Activated naive CD8-positive, alpha-beta T cell treated with anti-CD3 and anti-CD28 coated beads, Interleukin-2, amount 50 U/mL, for 24 hours (primary cell): ENCODE results near the gene MYL3.
A peak's percentile ranks its signal among the peaks of the same experiment; 100 is the strongest.

Experiments
- ATAC-seq: fragments of 150-1000 bp; cut with Tn5 transposase; one replicate; pipeline ENCODE4 v1.10.0; 2021
- DNase-seq: peaks from one replicate; pipeline ENCODE4 v3.0.0; 2021
- H3K27ac Mint-ChIP-seq: one replicate; pipeline ENCODE4 v1.8.0; 2021; ENCODE audit warnings: mild to moderate bottlenecking, mixed read lengths
- H3K27me3 Mint-ChIP-seq: one replicate; pipeline ENCODE4 v1.8.0; 2021; ENCODE audit warnings: mixed read lengths
- H3K36me3 Mint-ChIP-seq: one replicate; pipeline ENCODE4 v1.8.0; 2021; ENCODE audit warnings: low read depth, mixed read lengths
- H3K4me1 Mint-ChIP-seq: one replicate; pipeline ENCODE4 v1.8.0; 2021; ENCODE audit warnings: mixed read lengths
- H3K4me3 Mint-ChIP-seq: one replicate; pipeline ENCODE4 v1.8.0; 2021; ENCODE audit warnings: mild to moderate bottlenecking, moderate library complexity, mixed read lengths
- H3K9me3 Mint-ChIP-seq: one replicate; pipeline ENCODE4 v1.8.0; 2021; ENCODE audit warnings: mixed read lengths

MYL3 gene

DNA sequence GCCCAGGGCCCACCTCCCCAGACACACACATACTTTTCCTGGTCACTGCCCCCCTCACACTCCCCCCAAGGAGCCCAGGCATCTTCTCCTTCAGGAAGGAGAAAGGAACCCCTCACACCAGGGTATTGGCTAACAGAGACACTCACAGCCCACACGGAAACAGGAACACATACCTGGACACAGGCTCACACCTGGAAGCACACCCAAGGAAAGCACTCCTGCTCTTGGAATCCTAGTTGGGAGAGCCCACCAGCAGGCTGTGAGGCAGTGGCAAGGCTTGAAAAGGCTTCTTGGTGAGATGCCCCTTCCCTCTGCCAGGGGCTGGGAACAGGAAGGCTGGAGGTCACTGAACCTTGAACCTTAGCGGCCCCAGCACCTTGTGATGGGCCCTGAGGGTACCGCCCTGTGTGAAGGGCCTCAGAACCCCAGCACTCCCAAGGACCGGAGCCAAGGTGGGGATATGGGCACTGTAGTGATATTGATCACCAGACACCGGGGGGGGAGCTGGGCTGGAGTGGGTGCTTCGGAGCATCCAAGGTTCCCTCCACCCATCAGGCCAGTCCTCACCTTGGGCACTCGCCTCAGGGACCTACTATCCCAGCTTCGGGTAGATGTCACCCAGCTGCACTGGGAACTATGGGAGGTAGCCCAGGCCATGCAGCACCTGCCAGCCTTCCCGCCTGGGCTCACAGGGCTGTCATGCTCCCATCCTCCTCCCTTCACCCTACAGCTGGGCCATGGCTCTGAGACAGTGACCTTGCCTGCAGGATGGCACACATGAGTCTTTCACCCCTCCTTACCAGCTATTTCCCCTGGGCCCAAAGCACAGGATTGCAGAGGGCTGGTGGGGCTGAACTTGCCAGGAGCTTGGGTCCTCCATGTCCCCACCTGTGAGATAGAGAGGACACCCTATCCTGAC, 16.4 kb downstream of the MYL3 start:
- DNase-seq (no peak), ATAC-seq (no peak)
- no peak overlapping the region for H3K4me3 Mint-ChIP-seq
- no peaks in the 10 kb centered on the region for H3K27me3 Mint-ChIP-seq
- peaks cover 18% of the 10 kb centered on the region for H3K9me3 Mint-ChIP-seq
- H3K4me1 Mint-ChIP-seq: peaks cover 7% of the 10 kb centered on the region
- H3K27ac Mint-ChIP-seq: no peak overlapping the region
- H3K36me3 Mint-ChIP-seq: no peaks in the 10 kb centered on the region

DNA sequence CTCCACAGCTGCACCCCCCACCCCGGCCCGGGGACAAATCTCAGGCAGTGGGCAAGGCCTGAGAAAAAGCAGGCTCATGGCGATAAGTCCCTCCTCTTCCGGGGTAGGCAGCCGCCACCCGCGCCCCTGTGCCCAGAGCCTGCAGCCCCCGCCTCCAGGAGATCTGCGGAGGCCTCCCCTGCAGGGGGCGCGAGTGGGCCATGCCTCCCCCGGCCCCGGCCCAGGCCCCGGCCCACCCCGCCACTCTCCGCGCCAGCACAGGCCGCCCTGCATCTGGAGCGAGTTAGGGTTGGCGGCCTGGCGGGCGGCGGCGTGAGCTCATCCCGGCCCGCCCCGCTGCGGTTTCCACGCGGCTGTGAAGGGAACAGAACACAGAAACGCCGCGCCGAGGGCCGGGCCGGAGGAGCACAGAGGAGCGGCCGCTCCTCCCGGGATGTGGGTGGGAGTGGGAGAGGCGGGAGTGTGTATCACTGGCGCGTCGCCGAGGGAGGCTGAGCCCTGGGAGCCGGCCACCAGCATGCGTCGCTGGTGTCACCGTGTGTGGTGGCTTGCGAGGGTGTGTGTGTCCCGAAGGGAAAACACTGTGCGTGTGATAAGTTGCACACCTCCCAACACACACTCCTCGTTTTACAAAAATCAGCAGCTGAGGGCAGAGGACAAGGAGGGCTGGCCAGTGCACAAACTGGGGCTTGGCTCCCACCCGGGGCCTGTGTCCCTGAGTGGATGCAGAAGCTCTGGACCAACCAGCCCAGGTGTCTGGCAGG, 17.2 kb downstream of the MYL3 start:
- peak overlapping the region; percentile 42 for H3K4me3 Mint-ChIP-seq
- DNase-seq: peak; percentile 73
- H3K27ac Mint-ChIP-seq: no peak overlapping the region
- peaks cover 25% of the 10 kb centered on the region for H3K9me3 Mint-ChIP-seq
- H3K27me3 Mint-ChIP-seq: no peaks in the 10 kb centered on the region
- ATAC-seq: peak; percentile 86
- peaks cover 7% of the 10 kb centered on the region for H3K4me1 Mint-ChIP-seq
- H3K36me3 Mint-ChIP-seq: no peaks in the 10 kb centered on the region

DNA sequence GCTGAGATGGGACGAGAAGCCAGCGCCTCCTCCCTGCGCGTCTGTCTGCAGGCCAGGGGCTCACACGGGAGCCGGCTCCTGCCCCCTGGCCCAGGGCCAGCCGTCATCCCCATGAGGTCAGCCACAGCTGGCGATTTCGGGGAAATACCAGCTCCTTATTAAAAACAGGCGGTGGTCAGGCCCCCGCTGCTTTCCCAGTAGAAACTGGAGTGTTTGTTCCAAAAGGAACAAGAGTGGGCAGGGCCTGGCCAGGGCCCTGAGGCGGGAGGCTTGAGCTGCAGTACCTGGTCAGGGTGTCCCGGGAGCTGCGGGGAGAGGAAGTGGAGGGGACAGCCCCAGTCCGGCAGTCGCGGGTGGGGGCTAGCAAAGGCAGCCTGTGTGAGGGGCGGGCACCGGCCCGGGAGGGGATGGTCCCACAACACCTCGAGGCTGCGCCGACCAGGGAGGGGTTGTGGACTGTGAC, 17.8 kb downstream of the MYL3 start:
- Mint-ChIP-seq H3K36me3 (no peaks in the 10 kb centered on the region), H3K4me1 (peaks cover 7% of the 10 kb centered on the region), H3K27ac (peak overlapping the region; percentile 46), H3K4me3 (peak overlapping the region; percentile 66), H3K27me3 (no peaks in the 10 kb centered on the region), H3K9me3 (peaks cover 32% of the 10 kb centered on the region)
- DNase-seq: no peak
- peak; percentile 38 for ATAC-seq

DNA sequence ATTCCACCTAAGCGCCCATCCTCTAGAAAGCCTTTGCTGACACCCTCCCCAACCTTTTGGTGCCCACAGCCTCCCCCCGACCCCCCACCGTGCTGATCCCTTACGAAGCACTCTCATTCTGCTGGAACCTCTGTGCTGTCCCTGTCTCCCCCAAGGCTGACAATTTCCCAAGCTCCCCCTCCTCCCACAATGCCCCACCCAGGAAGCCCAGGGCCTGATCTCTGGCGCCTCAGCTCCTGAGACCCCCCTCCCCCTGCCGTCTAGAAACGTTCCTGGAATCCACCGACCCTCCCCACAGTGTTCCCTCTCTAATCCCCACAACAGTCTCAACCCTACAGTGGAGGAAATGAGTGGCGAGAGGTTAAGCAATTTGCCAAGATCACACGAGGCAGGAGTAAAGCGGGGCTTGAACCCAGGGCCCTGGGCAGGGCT, 18.3 kb downstream of the MYL3 start:
- H3K9me3 Mint-ChIP-seq: peaks cover 34% of the 10 kb centered on the region
- H3K27ac Mint-ChIP-seq: no peak overlapping the region
- no peaks in the 10 kb centered on the region for H3K36me3 Mint-ChIP-seq
- ATAC-seq: no peak
- DNase-seq: no peak
- H3K4me3 Mint-ChIP-seq: peak overlapping the region; percentile 66
- H3K27me3 Mint-ChIP-seq: no peaks in the 10 kb centered on the region
- peaks cover 7% of the 10 kb centered on the region for H3K4me1 Mint-ChIP-seq

DNA sequence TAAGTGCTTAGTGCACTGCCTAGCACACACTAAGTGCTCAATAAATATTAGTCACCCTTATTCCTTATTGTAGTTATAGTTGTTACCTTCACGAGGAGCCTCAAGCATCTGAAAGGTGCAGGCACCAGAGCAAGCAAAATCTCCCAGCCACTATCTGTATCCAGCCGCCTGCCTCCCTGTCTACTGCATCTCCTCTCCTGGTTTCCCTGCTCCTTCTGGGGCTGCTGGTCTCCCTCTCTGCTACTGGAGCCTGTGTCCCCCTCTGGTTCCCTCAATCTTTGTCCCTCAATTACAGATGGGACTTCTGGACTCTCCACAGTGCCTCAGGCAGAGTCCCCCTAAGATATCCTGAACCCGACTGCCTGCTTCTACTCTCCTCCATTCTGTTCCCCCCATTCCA, 18.8 kb downstream of the MYL3 start:
- Mint-ChIP-seq H3K4me1 (peaks cover 7% of the 10 kb centered on the region), H3K4me3 (no peak overlapping the region), H3K27me3 (no peaks in the 10 kb centered on the region), H3K27ac (no peak overlapping the region), H3K36me3 (peaks cover 1% of the 10 kb centered on the region), H3K9me3 (peaks cover 36% of the 10 kb centered on the region)
- ATAC-seq (no peak), DNase-seq (no peak)

DNA sequence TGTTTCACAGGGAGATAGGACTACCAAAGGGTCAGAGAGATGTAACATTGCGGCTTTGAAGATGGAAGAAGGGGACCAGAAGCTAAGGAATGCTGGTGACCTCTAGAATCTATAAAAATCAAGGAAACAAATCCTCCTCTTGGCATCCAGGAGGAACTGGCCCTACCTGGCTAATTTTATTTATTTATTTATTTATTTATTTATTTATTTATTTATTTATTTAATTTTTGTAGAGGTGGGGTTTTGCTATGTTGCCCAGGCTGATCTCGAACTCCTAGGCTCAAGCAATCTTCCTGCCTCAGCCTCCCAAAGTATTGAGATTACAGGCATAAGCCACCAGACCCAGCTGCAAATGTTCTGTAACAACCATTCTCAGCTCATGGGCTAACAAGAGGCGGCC, 19.7 kb downstream of the MYL3 start:
- Mint-ChIP-seq H3K4me3 (no peak overlapping the region), H3K27ac (no peak overlapping the region), H3K4me1 (peaks cover 7% of the 10 kb centered on the region)

DNA sequence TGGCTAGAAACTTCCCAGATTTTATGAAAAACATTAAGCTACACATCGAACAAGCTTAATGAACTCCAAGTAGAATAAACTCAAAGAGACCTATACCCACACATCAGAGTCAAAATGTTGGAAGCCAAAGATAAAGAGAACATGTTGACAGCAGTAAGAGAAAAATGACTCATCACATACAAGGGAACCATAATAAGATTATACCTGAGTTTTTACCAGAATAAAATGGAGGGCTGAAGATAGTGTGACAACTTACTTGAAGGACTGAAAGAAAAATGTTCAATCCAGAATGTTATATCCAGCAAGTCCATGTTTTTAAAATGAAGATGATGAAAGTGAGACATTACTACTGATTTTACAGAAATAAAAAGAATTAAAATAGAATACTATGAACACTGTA, 22.8 kb downstream of the MYL3 start:
- DNase-seq (no peak), ATAC-seq (no peak)
- Mint-ChIP-seq H3K4me1 (peaks cover 5% of the 10 kb centered on the region), H3K36me3 (peaks cover 9% of the 10 kb centered on the region), H3K27ac (no peak overlapping the region), H3K27me3 (no peaks in the 10 kb centered on the region), H3K4me3 (no peak overlapping the region), H3K9me3 (peaks cover 56% of the 10 kb centered on the region)

More for the DNA sequence above, 19.7 kb downstream of the MYL3 start:
- DNase-seq (no peak), ATAC-seq (no peak)
- peaks cover 43% of the 10 kb centered on the region for H3K9me3 Mint-ChIP-seq
- peaks cover 6% of the 10 kb centered on the region for H3K36me3 Mint-ChIP-seq
- no peaks in the 10 kb centered on the region for H3K27me3 Mint-ChIP-seq

DNA sequence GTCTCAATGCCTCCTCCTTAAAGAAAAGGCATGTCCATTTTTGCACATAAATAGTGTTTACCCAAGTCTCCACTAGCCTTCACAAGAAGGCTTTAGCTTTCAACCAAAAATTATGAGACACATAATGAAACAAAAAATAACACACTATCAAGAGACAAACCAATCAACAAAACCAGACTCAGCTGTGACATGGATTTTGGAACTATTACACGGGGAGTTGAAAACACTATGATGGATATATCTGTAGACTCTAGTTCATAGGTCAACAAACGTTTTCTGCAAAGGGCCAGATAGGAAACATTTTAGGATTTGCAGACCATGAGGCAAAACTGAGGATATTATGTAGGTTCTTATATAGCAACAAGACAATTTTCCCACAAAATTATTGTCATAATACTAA, 24.9 kb downstream of the MYL3 start:
- Mint-ChIP-seq H3K36me3 (peaks cover 9% of the 10 kb centered on the region), H3K27ac (no peak overlapping the region), H3K9me3 (peaks cover 52% of the 10 kb centered on the region), H3K4me3 (no peak overlapping the region), H3K27me3 (no peaks in the 10 kb centered on the region), H3K4me1 (no peaks in the 10 kb centered on the region)
- DNase-seq (no peak), ATAC-seq (no peak)

DNA sequence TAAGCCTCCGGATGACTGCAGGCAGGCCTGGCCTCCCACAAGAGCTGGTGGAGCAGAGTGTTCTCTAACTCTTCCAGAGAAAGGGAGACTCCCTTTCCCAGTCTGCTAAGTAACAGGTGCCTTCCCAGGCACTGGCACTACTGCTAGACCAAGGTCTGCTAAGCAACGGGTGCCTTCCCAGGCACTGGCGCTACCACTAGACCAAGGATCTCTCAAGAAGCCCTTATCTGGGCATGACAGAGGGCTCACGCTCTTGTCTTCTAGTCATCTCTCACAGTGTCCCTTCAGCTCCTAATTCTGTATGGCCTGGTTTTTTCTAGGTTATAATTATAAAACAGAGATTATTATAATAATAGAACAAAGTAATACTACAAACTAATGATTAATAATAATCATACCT, 27.8 kb downstream of the MYL3 start:
- peaks cover 9% of the 10 kb centered on the region for H3K36me3 Mint-ChIP-seq
- no peaks in the 10 kb centered on the region for H3K4me1 Mint-ChIP-seq
- peaks cover 25% of the 10 kb centered on the region for H3K9me3 Mint-ChIP-seq
- H3K27ac Mint-ChIP-seq: no peak overlapping the region
- H3K4me3 Mint-ChIP-seq: no peak overlapping the region
- ATAC-seq (no peak), DNase-seq (no peak)
- H3K27me3 Mint-ChIP-seq: peaks cover 7% of the 10 kb centered on the region

DNA sequence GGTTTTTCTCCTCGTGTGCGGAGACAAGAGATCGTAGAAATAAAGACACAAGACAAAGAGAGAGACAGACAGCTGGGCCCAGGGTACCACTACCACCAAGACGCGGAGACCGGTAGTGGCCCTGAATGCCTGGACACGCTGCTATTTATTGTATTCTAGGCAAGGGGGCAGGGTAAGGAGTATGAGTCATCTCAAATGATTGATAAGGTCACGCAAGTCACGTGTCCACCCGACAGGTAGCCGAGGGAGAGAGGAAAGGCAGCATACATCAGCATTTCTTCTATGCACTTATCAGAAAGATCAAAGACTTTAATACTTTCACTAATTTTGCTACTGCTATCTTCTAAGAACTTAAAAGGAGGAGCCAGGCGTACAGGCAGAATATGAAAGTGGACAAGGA, 28.2 kb downstream of the MYL3 start:
- DNase-seq: no peak
- H3K4me1 Mint-ChIP-seq: peaks cover under 1% of the 10 kb centered on the region
- peaks cover 7% of the 10 kb centered on the region for H3K27me3 Mint-ChIP-seq
- no peak overlapping the region for H3K27ac Mint-ChIP-seq
- peaks cover 9% of the 10 kb centered on the region for H3K36me3 Mint-ChIP-seq
- H3K9me3 Mint-ChIP-seq: peaks cover 22% of the 10 kb centered on the region
- no peak overlapping the region for H3K4me3 Mint-ChIP-seq
- ATAC-seq: no peak

DNA sequence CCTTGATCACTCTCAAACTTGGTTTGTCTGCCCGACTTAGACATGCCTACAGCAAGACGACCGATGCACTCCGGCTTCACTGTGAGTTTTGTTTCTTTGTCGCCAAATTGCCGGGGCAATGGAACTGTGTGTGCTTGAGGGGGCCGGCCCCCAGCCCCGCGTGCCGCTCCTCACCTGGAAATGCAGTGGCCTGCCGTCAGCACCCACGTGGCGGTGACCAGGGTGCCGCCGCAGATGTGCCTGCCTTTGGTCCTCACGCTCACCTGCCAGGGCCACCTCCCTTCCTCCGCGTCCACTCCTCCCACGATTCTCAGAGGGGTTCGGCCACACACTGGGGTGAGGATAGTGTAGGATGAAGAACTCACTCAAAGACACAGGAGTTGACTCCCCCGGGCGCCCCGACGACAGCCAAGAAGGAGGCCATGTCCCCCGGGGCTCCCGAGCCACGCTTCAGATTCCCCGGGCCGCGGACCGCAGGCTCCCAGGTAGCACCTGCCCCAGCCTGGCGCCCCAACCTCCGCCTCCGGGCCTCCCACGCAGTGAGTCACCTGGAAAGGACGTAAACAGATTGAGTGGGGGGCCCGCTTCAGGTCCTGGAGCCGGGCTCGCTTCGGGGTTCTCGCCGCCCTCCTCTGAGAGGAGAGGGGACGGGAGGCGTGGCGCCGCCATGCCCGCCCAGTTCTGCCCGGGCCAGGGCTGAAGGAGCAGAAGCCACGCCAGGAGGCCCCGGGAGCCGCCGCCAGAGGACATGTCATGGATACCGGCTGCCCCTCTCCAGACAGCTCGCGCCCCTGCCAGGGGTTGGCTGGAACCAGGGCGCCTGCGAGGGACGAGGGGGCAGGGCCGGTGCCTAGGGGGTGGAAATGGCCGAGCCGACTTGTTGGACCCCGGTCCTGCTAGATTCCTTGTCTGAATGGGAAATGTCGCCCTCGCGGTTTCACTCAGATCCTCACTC, 29.6 kb downstream of the MYL3 start:
- Mint-ChIP-seq H3K27ac (no peak overlapping the region), H3K9me3 (peaks cover 14% of the 10 kb centered on the region), H3K27me3 (peaks cover 7% of the 10 kb centered on the region), H3K4me3 (no peak overlapping the region), H3K36me3 (peaks cover 3% of the 10 kb centered on the region), H3K4me1 (peaks cover 11% of the 10 kb centered on the region)
- DNase-seq (no peak), ATAC-seq (no peak)

DNA sequence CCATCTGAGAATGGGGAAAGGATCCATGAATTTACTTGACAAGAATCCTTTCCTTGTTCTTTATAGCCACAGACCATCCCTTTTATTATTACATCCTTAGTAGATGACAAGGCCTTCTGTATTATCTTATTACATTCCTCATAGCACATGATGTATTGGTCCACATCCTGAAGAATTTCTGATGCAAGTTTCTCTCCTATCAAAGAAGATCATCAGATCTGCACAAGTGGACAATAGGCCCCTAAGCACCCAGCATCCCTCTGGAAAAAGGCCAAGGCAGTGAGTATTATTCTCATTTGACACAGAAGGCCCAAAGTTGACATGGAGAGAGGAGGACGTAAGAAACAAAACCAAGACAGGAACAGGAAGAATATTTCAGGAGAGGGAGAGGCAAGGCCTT, 31.4 kb downstream of the MYL3 start:
- no peak overlapping the region for H3K4me3 Mint-ChIP-seq
- H3K27me3 Mint-ChIP-seq: peaks cover 7% of the 10 kb centered on the region
- no peaks in the 10 kb centered on the region for H3K36me3 Mint-ChIP-seq
- H3K27ac Mint-ChIP-seq: no peak overlapping the region
- H3K4me1 Mint-ChIP-seq: peaks cover 11% of the 10 kb centered on the region
- no peaks in the 10 kb centered on the region for H3K9me3 Mint-ChIP-seq
- ATAC-seq (no peak), DNase-seq (no peak)

DNA sequence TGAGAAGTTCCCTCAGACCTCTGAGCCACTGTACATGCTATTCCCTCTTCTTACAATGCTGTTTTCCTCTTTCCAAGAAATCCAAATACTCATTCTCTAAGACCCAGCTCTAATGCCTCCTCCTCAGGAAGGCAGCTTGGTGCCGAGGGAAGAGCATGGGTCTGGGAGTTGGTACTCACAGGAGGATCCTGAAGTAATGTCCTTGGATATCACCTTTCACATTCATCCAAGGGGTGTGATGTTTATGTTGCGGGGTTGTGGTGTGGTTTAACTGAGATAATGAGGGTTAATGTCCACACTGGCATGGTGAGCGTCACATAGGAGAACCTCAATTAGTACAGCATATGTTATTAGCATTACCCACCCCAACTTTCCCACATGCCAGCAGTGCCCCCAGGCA, 31.9 kb downstream of the MYL3 start:
- no peak overlapping the region for H3K27ac Mint-ChIP-seq
- no peaks in the 10 kb centered on the region for H3K9me3 Mint-ChIP-seq
- DNase-seq (no peak), ATAC-seq (no peak)
- peaks cover 7% of the 10 kb centered on the region for H3K27me3 Mint-ChIP-seq
- peaks cover 11% of the 10 kb centered on the region for H3K4me1 Mint-ChIP-seq
- no peak overlapping the region for H3K4me3 Mint-ChIP-seq
- H3K36me3 Mint-ChIP-seq: no peaks in the 10 kb centered on the region

DNA sequence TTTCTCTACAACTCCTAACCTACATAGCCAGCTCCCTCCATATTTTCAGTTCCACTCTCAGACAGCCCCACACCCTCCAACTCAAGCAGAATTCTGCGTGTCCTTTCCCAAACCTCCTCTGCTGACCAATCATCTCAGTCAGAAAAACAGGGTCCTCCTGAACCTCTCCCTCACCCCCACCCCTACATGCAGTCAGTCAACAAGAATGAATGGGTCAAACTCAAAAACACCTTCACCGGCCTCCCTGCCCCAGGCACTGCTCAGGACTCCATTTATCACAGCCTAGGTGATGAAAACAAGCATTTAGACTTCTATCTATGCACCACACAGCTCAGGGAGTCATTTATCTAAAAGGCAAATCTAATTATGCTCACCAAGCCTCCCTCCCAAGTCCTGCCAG, 32.4 kb downstream of the MYL3 start:
- ATAC-seq (no peak), DNase-seq (no peak)
- Mint-ChIP-seq H3K27me3 (peaks cover 7% of the 10 kb centered on the region), H3K4me3 (no peak overlapping the region), H3K9me3 (no peaks in the 10 kb centered on the region), H3K27ac (no peak overlapping the region), H3K4me1 (peaks cover 11% of the 10 kb centered on the region), H3K36me3 (no peaks in the 10 kb centered on the region)
